ENCODE results near the gene ZNF479.
"Not testable (repeated sequence)": the region's sequence is repeated elsewhere in the genome, so short reads cannot be mapped to it uniquely, and the experiment has no call there.

The ZNF479 gene

DNA sequence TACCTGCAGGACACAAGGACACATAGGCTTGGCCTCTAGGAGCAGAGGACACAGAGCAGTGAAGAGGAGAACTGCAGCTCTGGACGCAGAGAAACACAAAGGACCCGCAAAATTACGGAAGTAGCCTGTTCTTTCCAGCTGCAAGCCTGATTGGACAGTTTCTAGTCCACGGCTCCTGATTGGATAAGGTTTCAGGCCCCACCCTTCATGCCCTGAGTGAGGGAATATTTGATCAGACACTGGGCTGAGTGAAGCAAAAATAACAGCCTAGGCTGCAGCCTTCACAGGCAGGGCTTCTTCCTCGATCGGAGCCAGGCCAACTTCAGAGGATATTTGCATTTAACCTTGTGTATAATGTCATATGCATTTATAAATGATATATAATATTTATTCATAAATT is at the start of gene ZNF479:
TSS of gene ZNF479 (minus strand) at position 101 of the 400 bp plus-strand sequence. CDS start 112 bp downstream, outside the sequence.
- intact Hi-C loops (cut with DNase I); DNase-seq: not testable (repeated sequence)

GRCh38 chr7:57182031-57182430 is 49.8 kb upstream of the ZNF479 start:
- DNase-seq: no peak
- intact Hi-C loops (cut with DNase I): no loop called here

GRCh38 chr7:57181281-57181680 is 49.0 kb upstream of the ZNF479 start:
- no peak for DNase-seq
- intact Hi-C loops (cut with DNase I): no loop called here

DNA sequence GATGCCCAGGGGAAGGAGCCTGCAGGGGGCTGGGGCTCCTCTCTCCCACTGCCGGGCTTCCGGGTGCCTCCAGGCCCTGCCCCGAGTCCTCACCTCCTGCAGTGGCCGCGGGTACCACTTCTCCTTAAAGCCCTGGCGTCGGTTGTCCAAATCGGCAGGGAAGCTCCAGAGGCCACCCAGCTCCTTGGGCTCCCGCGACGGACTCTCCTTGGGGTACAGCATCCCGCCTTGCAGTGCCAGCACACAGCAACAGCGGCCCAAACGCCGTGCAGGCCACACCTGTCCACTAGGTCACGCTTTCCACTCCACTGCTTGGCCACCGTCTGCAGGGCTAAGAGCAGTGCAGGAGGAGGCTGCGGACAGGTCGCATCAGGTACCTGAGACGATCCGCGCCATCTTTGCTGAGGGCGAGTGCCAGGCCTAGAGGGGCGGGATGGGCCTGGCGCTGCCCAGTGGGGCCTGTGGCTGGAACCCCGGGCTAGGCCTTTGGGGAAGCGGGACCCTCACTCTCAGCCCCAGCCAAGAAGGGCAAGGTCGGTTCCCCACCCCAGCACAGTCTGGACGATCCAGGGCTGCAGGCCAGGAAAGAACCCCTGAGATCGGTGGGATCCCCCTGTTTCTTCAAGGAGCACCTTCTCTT is 47.7 kb upstream of the ZNF479 start:
- DNase-seq: peak in 2 of 10 donors; percentile 77 to 81
- intact Hi-C loops (cut with DNase I): no loop called here

DNA sequence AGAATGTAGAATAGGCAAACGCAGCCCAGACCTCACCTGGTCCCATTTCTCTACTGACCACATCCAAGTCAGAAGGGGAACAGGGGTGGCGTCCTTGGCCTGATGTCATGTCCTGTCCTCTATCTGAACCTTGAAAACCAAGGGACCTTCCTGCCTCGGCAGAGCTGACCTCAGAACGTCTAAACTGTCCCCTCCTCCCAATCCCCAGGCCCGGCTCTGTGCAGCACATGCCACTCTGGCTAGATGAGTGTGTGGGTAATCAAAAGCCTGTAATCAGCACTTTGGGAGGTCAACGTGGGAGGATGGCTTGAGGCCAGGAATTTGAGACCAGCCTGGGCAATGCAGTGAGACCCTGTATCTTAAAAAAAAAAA is 46.5 kb upstream of the ZNF479 start:
- intact Hi-C loops (cut with DNase I): no loop called here
- peak in 1 of 10 donors; percentile 30 for DNase-seq

GRCh38 chr7:57177856-57178767 is 45.9 kb upstream of the ZNF479 start:
- intact Hi-C loops (cut with DNase I): no loop called here
- peak in 1 of 10 donors; percentile 77 for DNase-seq

DNA sequence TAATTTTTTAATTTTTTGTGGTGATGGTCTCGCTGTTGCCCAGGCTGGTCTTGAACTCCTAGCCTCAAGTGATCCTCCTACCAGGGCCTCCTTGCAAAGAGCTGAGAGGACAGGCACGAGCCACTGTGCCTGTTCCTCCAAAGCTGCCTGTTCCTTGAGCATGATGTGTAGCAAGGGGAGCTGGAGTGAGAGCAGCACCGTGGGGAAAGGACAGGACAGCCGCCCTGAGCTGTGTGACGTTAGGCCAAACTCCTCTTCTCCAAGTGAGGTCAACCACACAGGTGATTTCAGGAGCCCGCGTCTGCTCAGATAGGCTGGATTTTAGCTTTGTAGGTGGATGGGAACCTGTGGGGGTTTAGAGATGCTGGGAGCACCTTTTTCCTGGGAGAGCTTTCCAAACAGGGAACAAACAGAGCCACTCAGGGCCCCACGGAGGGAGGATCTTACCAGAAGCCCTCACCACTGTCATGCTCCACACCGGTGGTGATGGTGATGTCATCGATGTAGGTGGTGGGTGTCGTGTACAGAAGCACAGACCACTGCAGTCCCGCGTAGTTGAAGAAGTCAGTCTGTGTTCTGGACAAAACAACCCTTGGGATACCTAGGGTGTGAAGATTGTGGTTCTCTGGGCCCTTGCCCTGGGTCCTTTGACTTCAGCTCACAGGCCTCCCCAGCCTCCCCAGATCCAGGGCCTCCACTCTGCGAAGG is 44.8 kb upstream of the ZNF479 start:
- intact Hi-C loops (cut with DNase I): no loop called here
- DNase-seq: no peak

DNA sequence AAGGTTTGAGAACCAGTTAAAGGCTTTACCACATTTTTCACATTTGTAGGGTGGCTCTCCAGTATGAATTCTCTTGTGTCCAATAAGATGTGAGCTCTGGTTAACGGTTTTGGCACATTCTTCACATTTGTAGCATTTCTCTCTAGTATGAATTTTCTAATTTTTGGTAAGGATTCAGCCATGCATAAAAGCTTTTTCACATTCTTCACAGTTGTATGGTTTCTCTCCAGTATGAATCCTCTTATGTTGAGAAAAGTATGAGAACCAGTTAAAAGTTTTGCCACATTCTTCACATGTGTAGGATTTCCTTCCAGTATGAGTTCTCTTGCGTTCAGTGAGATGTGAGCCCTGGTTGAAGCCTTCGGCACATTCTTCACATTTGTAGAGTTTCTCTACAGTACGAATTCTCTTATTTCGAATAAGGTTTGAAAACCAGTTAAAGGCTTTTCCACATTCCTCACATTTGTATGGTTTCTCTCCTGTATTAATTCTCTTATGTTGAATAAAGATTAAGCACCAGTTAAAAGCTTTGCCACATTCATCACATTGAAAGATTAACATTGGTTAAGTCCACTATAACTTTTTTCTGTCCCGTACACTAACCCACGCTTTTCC is 33.2 kb upstream of the ZNF479 start:
- no peak for DNase-seq
- intact Hi-C loops (cut with DNase I): no loop called here

DNA sequence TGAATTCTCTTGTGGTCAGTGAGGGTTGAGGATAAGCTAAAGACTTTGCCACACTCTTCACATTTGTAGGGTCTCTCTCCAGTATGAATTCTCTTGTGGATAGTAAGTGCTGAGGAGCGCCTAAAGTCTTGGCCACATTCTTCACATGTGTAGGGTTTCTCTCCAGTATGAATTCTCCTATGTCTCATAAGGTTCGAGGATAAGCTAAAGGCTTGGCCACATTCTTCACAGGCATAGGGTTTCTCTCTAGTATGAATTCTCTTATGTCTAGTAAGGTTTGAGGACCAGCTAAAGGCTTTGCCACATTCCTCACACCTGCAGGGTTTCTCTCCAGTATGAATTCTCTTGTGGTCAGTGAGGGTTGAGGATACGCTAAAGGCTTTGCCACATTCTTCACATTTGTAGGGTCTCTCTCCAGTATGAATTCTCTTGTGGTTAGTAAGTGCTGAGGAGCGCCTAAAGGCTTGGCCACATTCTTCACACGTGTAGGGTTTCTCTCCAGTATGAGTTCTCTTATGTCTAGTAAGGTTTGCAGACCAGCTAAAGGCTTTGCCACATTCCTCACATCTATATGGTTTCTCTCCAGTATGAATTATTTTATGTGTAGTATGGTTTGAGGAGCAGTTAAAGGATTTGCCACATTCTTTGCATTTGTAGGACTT is 12.0 kb downstream of the ZNF479 start:
- DNase-seq; intact Hi-C loops (cut with DNase I): not testable (repeated sequence)

All from posterior cingulate gyrus (tissue), 11 donors.